GM21786 (cell line): ENCODE results near the gene NECAB2.

Source experiments
- ATAC-seq: cut with Tn5 transposase; IDR thresholded peaks from one replicate; pipeline ENCODE4 v1.9.1; 2021; ENCODE audit not compliant: unreplicated experiment

The NECAB2 gene

GRCh38 chr16:83951544-83951943 lies 16.5 kb upstream of the NECAB2 start:
- no peak for ATAC-seq

GRCh38 chr16:83952587-83952939 lies 15.5 kb upstream of the NECAB2 start:
- ATAC-seq: no peak

- peak; percentile 87 for ATAC-seq
Observed at GRCh38 chr16:83952940-83953795, 14.9 kb upstream of the NECAB2 start, which contains the start of gene OSGIN1. Gene OSGIN1, plus strand, starts transcription at chr16:83953240. Its CDS starts 4,432 bp downstream, at chr16:83957672.

- ATAC-seq: no peak
Observed at GRCh38 chr16:83953796-83954576, 14.1 kb upstream of the NECAB2 start.

- ATAC-seq: no peak
Observed at GRCh38 chr16:83954577-83955016, 13.4 kb upstream of the NECAB2 start.

- no peak for ATAC-seq
Observed at GRCh38 chr16:83955218-83956130, 12.6 kb upstream of the NECAB2 start.

- ATAC-seq: peak; percentile 45
Observed at GRCh38 chr16:83956336-83957289, 11.4 kb upstream of the NECAB2 start.

GRCh38 chr16:83957296-83957855 lies 10.7 kb upstream of the NECAB2 start:
- no peak for ATAC-seq

- no peak for ATAC-seq
Observed at GRCh38 chr16:83958137-83958845, 9.8 kb upstream of the NECAB2 start.

GRCh38 chr16:83958846-83959565 lies 9.0 kb upstream of the NECAB2 start:
- no peak for ATAC-seq

GRCh38 chr16:83959656-83960434 lies 8.2 kb upstream of the NECAB2 start:
- ATAC-seq: no peak

GRCh38 chr16:83960521-83961249 lies 7.4 kb upstream of the NECAB2 start:
- ATAC-seq: no peak

GRCh38 chr16:83961591-83961990 lies 6.5 kb upstream of the NECAB2 start:
- no peak for ATAC-seq

- ATAC-seq: no peak
Observed at GRCh38 chr16:83963277-83964119, 4.5 kb upstream of the NECAB2 start.

- ATAC-seq: no peak
Observed at GRCh38 chr16:83964684-83965443, 3.2 kb upstream of the NECAB2 start.
